Right atrium auricular region (tissue), 2 donors: ENCODE results near the gene DUSP28. TPM values are rescaled to one million over a fixed set of nuclear protein-coding genes. Genes with fewer than 3 reads are reported as not detected.

Source experiments
- DNase-seq: peaks from one replicate; pipeline ENCODE4 v3.0.0-alpha.2; 2019; ENCODE audit warnings: low spot score
- H3K27ac ChIP-seq, 2 donors: fragments of 200-600 bp; sonication (generic); 1 replicate in 1 of 2; 2 replicates in 1 of 2; pipeline ENCODE4 v1.5.1; 2016 to 2019
- H3K27me3 ChIP-seq, 2 donors: fragments of 200-600 bp; sonication (generic); one replicate each; pipeline versions ENCODE4 v1.5.1 to v1.6.0; 2017 to 2019
- H3K36me3 ChIP-seq: fragments of 200-600 bp; sonication (generic); one replicate; pipeline ENCODE4 v1.5.1; 2016
- H3K4me1 ChIP-seq, 2 donors: fragments of 200-600 bp; sonication (generic); one replicate each; pipeline versions ENCODE4 v1.5.1 to v1.6.0; 2017 to 2019
- H3K4me3 ChIP-seq, 2 donors: fragments of 200-600 bp; sonication (generic); 1 replicate in 1 of 2; 2 replicates in 1 of 2; pipeline ENCODE4 v1.5.1; 2017 to 2019; ENCODE audit warnings: mild to moderate bottlenecking in 1 of 2, moderate library complexity in 1 of 2
- H3K9me3 ChIP-seq, 2 donors: fragments of 200-600 bp; sonication (generic); one replicate each; pipeline ENCODE4 v1.5.1; 2019
- CTCF ChIP-seq, 2 donors: fragments of 200-600 bp; sonication (generic); IDR thresholded peaks; one replicate each; pipeline ENCODE4 v1.5.1; 2019; ENCODE audit warnings: antibody characterized with exemption in 2 of 2
- total RNA-seq, 2 donors: library from RNA; depleted of rRNA; stranded (reverse); fragments of >200 nt; gene quantifications; one replicate each; pipeline ENCODE4 v1.1.0, GENCODE V29; 2016

DUSP28 gene
- total RNA-seq, 2 donors from 2014 or later = 12.0 to 17.5 TPM

GRCh38 chr2:240567872-240568677 lies 7.9 kb downstream of the DUSP28 start, which contains the start of gene RNPEPL1:
Gene RNPEPL1 (plus strand): TSS chr2:240568484. CDS start chr2:240568587, 103 bp downstream.
- no peaks in the 10 kb centered on the region for H3K27me3 ChIP-seq
- peaks cover 0 to 55% of the 10 kb centered on the region in 2 donors for H3K4me1 ChIP-seq
- H3K4me3 ChIP-seq = peak within 1 kb of the TSS; percentile 81
- peaks cover 5% of the 10 kb centered on the region for H3K36me3 ChIP-seq
- H3K27ac ChIP-seq = peak within 1 kb of the TSS; percentile 92 to 95
- DNase-seq = no peak
- TF ChIP-seq CTCF (IDR thresholded peaks at IDR 0.05) = no peak
- no peaks in the 10 kb centered on the region for H3K9me3 ChIP-seq

GRCh38 chr2:240568678-240569522 lies 8.7 kb downstream of the DUSP28 start:
- H3K9me3 ChIP-seq = no peaks in the 10 kb centered on the region
- H3K27ac ChIP-seq = peak overlapping the region; percentile 76 to 80
- H3K4me3 ChIP-seq = peak overlapping the region; percentile 77 to 81
- no peak for DNase-seq
- H3K4me1 ChIP-seq = peaks cover 0 to 55% of the 10 kb centered on the region in 2 donors
- H3K36me3 ChIP-seq = peaks cover 5% of the 10 kb centered on the region
- no peaks in the 10 kb centered on the region for H3K27me3 ChIP-seq
- no peak for TF ChIP-seq CTCF (IDR thresholded peaks at IDR 0.05)

DNA sequence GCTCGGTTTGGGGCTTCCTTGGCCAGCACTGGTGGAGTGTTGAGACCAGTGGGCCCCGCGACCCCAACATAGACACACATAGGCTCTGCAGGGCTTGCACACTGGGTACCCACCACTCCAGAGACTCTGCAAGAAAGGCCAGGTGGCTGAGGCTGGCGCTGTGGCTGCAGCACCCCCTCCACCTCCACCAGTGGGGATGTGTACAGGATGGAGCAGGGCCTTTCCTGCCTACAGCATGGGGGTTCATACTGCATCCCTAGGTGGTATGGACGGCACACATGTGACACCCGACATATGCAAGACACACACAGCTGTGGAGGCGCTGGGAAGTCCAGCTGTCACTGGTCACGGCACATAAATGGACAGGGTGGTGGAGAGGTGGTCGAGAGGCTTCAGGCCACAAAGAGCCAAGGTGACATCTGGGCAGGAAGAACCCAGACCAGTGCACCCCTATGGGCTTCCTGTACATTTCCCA lies 9.4 kb downstream of the DUSP28 start:
- H3K36me3 ChIP-seq = peaks cover 10% of the 10 kb centered on the region
- H3K4me1 ChIP-seq = peaks cover 0 to 55% of the 10 kb centered on the region in 2 donors
- DNase-seq = no peak
- no peaks in the 10 kb centered on the region for H3K27me3 ChIP-seq
- H3K4me3 ChIP-seq = peak overlapping the region; percentile 77 to 81
- TF ChIP-seq CTCF (IDR thresholded peaks at IDR 0.05) = no peak
- peak overlapping the region; percentile 76 to 80 for H3K27ac ChIP-seq
- H3K9me3 ChIP-seq = no peaks in the 10 kb centered on the region

DNA sequence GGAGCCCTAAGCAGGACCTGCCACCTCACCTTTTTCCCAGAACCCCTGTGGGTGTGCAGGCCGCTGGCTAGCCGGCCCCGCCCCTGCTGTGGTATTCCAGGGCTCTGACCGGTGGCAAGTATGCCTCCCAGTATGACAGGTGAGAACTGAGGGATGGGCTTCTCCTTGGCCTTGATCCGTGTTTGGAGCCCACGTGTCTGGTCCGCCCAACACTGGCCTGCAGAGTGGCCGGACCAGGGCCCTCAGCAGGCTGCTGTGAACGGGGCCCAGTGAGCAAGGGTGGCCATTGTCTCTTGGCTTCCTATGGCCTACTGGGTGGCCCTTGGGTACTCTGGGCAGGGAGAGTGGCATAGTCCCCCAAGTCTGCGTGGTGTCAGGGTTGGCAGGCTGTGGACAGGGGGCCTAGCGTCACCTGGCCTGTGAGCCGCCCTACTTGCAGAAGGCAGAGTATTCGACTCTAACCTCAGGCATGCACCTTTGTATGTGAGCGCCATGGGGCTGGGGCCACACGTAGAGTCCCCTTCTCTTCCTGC lies 9.9 kb downstream of the DUSP28 start:
- DNase-seq = no peak
- Histone ChIP-seq H3K36me3 (peaks cover 15% of the 10 kb centered on the region), H3K4me1 (peaks cover 0 to 50% of the 10 kb centered on the region in 2 donors), H3K4me3 (peak overlapping the region in 1 of 2 donors; percentile 77), H3K27ac (no peak overlapping the region), H3K27me3 (no peaks in the 10 kb centered on the region), H3K9me3 (no peaks in the 10 kb centered on the region)
- no peak for TF ChIP-seq CTCF (IDR thresholded peaks at IDR 0.05)

DNA sequence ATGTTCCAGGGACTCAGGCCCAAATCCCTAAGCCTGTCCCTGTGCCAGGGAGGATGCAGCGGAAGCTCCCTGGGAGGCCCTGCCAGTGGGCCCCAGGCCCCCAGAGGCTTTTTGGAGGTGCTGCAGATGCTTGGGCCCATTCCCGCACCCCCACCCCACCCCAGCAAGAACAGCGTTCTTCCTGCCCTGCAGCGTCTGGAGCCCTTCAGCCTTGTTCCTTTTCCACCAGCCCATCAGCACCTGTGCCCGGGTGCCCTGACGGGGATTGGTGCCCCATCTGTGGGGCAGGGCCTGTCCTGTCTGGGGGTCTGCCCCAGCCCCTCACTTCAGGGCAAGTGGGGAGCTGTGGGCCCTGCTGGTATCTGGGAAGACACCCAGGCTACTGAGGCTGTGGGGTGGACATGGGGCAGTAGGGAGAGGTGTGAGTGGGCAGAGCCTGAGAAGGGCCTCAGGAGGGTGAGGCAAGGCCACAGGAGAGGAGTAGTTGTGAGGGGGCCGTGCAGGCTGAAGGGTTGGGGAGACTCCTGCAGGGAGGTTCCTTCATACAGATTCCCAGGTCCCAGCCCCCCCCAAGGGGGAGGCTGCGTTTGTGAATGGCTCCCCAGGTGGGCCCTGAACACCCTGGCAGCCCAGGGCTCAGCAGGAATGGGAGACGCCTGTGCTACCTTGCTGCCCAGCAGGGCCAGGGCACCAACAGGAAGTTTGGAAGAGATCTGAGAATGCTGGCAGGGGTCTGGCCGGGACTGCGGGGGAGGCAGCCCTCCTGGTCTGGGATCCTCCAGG lies 10.6 kb downstream of the DUSP28 start:
- peaks cover 0 to 44% of the 10 kb centered on the region in 2 donors for H3K4me1 ChIP-seq
- no peak overlapping the region for H3K4me3 ChIP-seq
- no peak for DNase-seq
- no peak for TF ChIP-seq CTCF (IDR thresholded peaks at IDR 0.05)
- H3K9me3 ChIP-seq = no peaks in the 10 kb centered on the region
- no peak overlapping the region for H3K27ac ChIP-seq
- peaks cover 22% of the 10 kb centered on the region for H3K36me3 ChIP-seq
- no peaks in the 10 kb centered on the region for H3K27me3 ChIP-seq
